ENCODE data around the gene RPL23. TPM values are rescaled to one million over a fixed set of nuclear protein-coding genes. Genes with fewer than 3 reads are reported as not detected.

RPL23 gene
- polyA plus RNA-seq (2013, experiment 1 of 2; ENCODE audit: insufficient read length), result 2,146 TPM
- polyA plus RNA-seq (2013, experiment 2 of 2; ENCODE audit: insufficient read length), result 2,192 TPM

DNA sequence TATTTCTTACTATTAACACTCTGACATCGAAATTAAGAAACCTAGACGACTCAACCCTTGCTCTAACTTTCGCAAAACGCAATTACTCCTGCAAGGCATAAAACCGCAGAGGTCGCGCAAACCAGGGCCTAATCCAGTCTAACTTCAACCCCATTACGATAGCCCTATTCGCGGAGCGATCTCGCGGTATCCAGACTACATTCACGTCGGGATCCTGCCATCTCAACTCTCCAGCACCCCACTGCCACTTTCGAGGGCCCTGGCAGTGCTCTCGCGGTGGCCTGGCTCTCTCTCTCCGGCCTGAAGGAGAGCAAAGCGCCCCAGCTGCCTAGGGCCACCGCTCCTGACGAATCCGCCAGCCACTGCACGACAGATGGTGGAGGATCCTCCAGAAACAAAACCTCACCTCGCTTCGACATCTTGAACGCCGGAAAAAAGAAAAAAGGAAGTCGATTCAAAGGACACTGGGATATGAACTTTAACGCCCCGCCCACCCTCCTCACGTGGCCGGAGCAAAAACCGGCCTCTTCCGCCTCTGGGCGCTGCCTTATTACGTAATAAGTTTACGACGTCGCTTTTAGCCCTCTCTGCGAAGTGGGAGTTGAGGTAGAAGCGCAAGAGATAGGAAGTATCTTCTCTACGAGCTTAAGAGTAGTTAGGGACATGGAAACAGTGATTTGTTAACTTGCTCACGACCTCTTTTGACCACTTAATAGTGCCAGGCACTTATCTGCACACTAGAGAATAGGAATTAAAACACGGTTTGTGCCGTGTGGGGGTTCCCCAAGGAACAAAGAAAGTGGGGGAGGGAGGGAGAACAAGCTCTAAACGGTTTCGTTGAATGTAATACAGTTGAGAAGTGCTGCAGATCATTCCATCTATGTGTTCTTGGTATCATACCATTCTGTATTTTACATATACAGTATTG is at the start of gene RPL23:
Gene RPL23, minus strand, starts transcription at position 430 of the 928 bp plus-strand sequence. Its CDS starts 11 bp downstream, at position 419.
- peak; percentile 98 for DNase-seq

DNA sequence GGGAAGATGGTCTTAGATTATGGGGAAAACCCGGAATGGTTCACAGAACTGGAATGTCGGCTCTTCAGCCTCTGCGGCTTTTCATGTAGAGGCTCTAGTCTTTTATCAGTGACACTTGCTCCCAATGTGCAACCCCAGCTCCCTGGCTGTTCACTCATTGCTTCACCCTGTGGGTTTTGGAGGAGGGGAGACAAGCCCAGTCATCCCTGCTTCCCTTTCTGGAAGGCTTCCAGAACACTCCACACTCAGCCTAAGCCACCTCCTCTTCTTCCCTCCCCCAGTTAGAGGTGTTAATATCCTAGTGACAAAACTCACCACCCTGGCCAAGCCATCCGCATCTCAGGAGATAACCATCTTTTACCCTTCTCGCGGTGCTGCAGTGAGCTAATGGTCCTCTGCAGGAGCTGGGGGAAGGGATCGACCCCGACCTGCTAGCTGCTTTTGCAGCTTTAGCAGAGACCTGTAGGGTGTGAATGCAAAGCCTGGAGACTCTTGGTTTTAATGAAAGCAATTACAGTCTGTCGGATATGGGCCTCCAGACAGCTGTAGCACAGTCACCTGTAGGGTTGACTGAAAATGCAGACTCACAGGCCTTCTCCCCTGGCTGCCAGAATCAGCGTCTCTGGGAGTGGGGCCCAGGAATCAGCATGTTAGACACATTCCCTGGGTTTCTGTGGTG is 47.6 kb upstream of the RPL23 start:
- DNase-seq, result peak; percentile 99

DNA sequence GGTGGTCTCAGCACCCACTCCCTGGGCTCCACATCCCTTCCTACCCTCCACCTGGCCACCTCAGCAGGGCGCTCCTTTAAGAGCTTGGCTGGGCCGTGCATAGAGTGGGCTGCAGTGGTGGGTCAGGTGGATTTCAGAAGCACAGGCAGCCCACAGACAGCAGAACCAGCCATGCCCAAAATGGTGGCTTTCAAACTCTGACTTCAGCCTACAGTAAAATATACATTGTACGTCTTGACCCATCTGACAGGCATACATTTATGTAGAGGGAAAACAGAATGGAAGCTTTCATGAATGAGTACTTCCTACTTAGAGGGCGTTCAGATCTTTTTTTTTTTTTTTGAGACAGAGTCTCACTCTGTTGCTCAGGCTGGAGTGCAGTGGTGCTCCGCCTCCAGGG is 45.9 kb upstream of the RPL23 start:
- DNase-seq, result no peak

DNA sequence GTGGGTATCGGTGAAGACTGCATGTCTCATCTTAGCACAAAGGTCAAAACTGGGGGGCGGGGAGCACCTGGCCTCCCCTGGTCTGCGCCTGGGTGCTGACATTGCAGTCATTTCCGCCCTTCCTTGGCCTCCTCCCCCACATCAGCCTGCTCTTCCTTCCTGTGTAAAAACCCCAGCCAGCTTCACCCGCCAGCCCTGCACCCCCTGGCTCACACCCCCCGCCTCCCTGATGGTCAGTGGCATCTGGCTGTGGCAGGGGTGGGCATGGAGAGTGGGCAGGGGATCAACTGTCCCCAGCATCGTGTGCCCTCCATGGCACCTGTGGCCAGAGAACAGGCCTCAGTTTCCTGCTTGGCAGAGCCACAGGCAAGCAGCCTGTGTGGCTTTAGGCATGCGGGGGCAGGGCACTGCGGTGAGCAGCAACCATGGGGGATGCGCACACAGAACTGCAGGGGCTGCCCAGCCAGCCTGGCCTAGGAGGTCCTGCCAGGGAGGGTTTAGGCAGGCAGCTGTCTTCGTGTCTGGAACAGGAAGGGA is 45.4 kb upstream of the RPL23 start:
- DNase-seq, result no peak

- no peak for DNase-seq
These were observed 44.8 kb upstream of the RPL23 start for GRCh38 chr17:38898291-38898679.

DNA sequence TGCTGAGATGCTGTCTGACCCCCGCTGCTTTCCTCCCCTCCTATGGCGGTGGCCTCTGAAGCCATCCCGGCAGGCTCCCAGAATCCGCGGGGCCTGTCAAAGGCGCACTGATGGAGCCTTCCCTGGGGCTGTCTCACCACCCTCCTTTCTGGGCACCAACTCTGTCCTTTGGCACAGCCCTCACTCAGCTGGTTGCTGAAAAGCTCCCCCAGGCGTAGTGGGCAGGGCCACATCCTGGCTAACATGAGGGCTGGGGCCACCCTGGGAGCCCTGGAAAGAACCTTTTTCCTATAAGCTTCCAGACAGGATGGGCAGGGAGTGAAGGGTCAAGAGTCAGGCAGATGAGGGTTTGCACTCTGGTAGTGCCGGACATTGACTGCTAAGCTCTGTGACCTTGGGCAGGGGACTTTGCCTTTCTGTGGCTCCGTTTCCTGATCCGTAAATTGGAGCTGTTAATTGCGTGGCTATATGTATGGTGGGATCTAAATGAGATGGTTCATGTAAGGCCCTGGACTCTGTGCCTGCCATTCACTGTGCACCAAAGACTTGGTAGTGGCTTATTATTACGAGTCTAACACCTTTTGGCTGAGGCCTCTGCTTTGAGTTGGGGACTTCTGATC is 44.3 kb upstream of the RPL23 start:
- no peak for DNase-seq

DNA sequence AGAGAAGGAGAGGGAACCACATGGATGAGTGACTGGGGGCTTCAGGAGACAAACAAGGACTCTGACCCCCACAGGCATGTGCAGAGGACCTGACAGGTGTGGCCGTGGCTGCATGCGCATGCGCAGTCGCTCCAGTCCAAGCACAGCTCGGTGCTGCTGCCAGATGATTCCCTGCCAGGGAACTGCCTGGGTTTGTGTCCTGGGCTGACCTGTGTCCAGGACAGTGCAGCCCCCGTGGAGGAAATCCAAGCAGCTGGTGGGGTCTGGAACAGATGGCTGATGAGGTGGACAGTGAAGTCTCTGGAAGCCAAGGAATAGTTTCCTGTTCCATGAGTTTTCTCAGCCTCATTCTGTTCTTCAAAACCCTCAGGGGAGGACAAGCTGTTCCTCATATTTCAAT is 43.7 kb upstream of the RPL23 start:
- no peak for DNase-seq

DNA sequence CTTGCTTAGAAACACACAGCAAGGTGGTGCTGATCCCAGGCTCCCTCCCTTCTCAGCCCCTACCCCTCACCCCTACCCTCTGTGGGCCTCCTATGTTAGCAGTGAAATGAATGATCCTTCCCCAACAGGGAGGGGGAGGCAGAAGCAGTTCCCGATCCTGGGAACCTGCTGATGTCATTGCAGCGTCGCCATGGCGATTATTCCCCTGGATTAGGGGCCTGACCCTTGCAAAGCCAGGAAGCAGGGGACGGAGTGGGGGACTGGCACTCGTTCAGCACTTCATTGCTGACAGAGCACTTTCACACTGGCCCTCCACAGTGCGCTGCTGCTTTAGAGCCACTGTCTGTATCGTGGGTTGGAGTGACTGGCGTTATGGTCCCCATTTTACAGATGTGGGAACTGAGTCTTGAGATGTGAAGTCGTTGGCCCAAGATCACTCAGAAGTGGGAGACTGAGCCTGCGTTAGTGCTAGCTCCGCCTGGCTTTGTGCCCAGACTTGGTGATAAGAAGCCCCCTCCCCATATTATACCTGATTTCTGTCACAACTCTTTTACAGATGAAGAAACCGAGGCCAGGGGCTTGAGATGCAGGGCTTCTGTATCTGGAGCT is 42.9 kb upstream of the RPL23 start:
- no peak for DNase-seq

GRCh38 chr17:38894276-38894675 is 40.8 kb upstream of the RPL23 start:
- no peak for DNase-seq

DNA sequence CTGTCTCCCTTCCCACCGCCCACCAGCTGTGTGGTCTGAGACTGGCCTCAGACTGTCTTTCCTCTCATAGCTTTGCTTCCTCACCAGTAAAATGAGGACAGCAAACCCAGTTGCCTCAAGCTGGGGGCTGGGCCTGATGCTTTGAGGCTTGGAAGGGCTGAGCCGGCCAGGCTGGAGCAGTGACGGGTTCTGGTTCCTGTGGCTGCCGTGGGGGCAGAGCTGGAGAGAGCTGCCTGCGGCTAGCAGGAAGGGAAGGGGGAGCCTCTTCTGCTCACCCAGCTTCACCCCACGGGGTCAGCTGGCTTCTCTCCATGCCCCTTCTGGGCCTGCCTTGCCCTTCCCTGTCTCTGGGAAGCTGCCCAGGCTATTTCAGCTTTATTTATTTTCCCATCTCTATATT is 40.1 kb upstream of the RPL23 start:
- DNase-seq, result no peak

- DNase-seq, result no peak
These were observed 39.6 kb upstream of the RPL23 start for GRCh38 chr17:38893113-38893512.

DNA sequence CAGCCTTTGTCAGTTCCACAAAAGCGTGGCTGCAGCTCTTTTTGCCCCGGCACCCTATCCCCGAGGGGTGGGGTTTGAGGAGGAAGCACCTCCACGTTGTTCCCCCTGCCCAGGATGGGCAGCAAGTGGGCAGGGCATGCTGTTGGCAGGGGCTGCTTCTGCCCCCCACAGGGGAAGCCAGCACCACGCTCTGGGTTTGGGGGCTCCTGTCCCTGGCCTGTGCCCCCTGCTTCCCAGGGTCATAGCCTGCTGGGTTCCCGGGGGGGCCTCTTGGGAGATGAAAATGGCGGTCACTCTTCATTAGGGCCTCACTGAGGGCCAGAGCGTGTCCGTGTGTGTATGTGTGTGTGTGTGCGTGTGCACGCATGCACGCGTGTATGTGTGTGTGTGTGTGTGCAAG is 39.1 kb upstream of the RPL23 start:
- DNase-seq, result no peak

- no peak for DNase-seq
These were observed 38.6 kb upstream of the RPL23 start for GRCh38 chr17:38892083-38892482.

- no peak for DNase-seq
These were observed 37.9 kb upstream of the RPL23 start for GRCh38 chr17:38891441-38891840.

GRCh38 chr17:38890410-38890746 is 36.9 kb upstream of the RPL23 start:
- DNase-seq, result no peak

DNA sequence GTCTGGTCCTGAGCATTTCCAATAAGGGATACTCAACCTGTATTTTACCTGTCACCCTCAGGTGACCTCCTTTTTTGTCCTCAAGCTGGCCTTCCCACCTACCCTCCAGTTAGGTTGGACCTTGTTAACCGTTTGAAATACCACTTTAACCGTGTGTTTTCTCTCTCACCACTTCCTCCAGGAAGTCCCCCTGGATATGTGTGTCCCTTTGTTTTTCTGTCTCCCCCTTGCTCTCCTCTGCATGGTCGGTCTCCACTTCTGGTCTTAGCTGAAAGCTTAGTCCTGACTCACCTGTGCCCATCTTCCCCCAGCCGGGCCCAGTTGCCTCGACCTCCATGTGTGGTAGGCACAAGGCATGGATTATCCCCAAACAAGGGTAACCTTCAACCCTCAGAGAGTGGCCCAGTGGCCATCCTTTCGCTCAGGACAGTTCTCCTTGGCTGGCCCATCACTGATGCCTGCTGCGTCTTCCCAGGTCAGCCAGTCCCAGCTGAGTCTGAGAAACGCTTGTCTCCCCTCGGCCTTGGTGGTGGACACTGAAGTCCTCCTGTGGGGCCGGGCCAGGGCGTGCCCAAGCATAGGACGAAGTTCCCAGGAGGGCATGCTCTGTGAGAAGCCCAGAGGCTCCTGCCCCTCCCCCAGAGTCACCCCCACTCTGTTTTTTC is 36.4 kb upstream of the RPL23 start:
- DNase-seq, result no peak

DNA sequence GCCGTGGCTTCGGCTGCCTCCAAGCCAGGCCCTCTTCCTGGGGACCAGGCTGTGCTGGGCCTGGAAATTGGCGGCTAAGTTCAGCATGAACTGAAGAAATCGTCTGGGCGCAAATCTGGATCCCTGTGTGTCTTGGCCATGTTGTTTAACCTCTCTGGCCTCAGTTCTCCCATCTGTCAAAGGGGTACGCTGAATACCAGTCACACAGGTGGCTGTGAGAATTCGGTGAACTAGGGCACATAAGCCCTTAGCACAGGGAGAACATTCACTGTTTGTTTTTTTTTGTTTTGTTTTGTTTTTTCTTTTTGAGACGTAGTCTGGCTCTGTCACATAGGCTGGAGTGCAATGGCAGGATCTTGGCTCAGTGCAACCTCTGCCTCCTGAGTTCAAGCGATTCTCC is 35.3 kb upstream of the RPL23 start:
- DNase-seq, result no peak

GRCh38 chr17:38886643-38887010 is 33.1 kb upstream of the RPL23 start:
- DNase-seq, result no peak

- peak; percentile 27 for DNase-seq
These were observed 32.5 kb upstream of the RPL23 start for GRCh38 chr17:38885728-38886642.

GRCh38 chr17:38885044-38885727 is 31.7 kb upstream of the RPL23 start:
- DNase-seq, result no peak

All from fibroblast of skin of abdomen (primary cell).